IMR-90 (cell line): Measurements from ENCODE around the gene OSBP2.

ENCODE experiments used
- FOS ChIP-seq: fragments of 150-350 bp; IDR thresholded peaks from 2 replicates; pipeline ENCODE4 v1.6.1; 2016; ENCODE audit warnings: low read depth, low read length
- NFE2L2 ChIP-seq: fragments of 150-350 bp; IDR thresholded peaks from 2 replicates; pipeline ENCODE4 v1.6.1; 2016; ENCODE audit warnings: low read depth, mild to moderate bottlenecking, low read length
- POLR2A ChIP-seq: IDR thresholded peaks from 2 replicates; pipeline ENCODE4 v1.6.1; 2012; ENCODE audit warnings: mild to moderate bottlenecking, low read depth, low read length
- RFX5 ChIP-seq: IDR thresholded peaks from 2 replicates; pipeline ENCODE4 v1.8.0; 2012; ENCODE audit warnings: low read depth, mild to moderate bottlenecking, low read length, moderate library complexity
- SMC3 ChIP-seq: fragments of 150-350 bp; IDR thresholded peaks from 2 replicates; pipeline ENCODE4 v1.6.1; 2016; ENCODE audit warnings: low read depth, mild to moderate bottlenecking, antibody characterized with exemption, low read length, moderate library complexity
- TF ChIP-seq, protein P1 (sequence below): conservative IDR thresholded peaks from 2 replicates; pipeline ENCODE4 v1.5.1; 2012; ENCODE audit warnings: mild to moderate bottlenecking, low read depth, low read length, improper control_type of control experiment
- TF ChIP-seq, protein P2 (sequence below): fragments of 150-350 bp; IDR thresholded peaks from 2 replicates; pipeline ENCODE4 v1.6.1; 2016; ENCODE audit warnings: low read depth, mild to moderate bottlenecking, low read length, moderate library complexity, borderline replicate concordance

DNA sequence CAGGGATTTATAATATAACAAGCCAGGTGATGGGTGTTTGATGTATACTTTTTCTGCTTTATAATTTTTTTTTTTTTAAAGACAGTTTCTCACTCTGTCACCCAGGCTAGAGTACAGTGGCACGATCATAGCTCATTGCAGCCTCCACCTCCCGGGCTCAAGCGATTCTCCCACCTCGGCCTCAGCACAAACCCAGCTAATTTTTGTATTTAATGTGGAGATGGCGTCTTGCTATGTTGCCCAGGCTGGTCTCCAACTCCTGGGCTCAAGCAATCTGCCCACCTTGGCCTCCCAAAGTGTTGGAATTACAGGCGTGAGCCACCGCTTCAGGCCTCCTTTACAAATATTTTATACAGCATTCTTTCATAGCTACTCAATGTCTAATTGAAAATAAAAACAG is 225.3 kb downstream of the OSBP2 start:
- TF ChIP-seq, protein P1, sequence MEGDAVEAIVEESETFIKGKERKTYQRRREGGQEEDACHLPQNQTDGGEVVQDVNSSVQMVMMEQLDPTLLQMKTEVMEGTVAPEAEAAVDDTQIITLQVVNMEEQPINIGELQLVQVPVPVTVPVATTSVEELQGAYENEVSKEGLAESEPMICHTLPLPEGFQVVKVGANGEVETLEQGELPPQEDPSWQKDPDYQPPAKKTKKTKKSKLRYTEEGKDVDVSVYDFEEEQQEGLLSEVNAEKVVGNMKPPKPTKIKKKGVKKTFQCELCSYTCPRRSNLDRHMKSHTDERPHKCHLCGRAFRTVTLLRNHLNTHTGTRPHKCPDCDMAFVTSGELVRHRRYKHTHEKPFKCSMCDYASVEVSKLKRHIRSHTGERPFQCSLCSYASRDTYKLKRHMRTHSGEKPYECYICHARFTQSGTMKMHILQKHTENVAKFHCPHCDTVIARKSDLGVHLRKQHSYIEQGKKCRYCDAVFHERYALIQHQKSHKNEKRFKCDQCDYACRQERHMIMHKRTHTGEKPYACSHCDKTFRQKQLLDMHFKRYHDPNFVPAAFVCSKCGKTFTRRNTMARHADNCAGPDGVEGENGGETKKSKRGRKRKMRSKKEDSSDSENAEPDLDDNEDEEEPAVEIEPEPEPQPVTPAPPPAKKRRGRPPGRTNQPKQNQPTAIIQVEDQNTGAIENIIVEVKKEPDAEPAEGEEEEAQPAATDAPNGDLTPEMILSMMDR = no peak
- TF ChIP-seq, protein P2, sequence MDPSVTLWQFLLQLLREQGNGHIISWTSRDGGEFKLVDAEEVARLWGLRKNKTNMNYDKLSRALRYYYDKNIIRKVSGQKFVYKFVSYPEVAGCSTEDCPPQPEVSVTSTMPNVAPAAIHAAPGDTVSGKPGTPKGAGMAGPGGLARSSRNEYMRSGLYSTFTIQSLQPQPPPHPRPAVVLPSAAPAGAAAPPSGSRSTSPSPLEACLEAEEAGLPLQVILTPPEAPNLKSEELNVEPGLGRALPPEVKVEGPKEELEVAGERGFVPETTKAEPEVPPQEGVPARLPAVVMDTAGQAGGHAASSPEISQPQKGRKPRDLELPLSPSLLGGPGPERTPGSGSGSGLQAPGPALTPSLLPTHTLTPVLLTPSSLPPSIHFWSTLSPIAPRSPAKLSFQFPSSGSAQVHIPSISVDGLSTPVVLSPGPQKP = no peak
- TF ChIP-seq POLR2A (no peak), SMC3 (no peak), NFE2L2 (no peak), FOS (no peak), RFX5 (no peak)
